ENCODE results near the gene CDH24.
"Not testable (repeated sequence)": the region's sequence is repeated elsewhere in the genome, so short reads cannot be mapped to it uniquely, and the experiment has no call there.

CDH24 gene

DNA sequence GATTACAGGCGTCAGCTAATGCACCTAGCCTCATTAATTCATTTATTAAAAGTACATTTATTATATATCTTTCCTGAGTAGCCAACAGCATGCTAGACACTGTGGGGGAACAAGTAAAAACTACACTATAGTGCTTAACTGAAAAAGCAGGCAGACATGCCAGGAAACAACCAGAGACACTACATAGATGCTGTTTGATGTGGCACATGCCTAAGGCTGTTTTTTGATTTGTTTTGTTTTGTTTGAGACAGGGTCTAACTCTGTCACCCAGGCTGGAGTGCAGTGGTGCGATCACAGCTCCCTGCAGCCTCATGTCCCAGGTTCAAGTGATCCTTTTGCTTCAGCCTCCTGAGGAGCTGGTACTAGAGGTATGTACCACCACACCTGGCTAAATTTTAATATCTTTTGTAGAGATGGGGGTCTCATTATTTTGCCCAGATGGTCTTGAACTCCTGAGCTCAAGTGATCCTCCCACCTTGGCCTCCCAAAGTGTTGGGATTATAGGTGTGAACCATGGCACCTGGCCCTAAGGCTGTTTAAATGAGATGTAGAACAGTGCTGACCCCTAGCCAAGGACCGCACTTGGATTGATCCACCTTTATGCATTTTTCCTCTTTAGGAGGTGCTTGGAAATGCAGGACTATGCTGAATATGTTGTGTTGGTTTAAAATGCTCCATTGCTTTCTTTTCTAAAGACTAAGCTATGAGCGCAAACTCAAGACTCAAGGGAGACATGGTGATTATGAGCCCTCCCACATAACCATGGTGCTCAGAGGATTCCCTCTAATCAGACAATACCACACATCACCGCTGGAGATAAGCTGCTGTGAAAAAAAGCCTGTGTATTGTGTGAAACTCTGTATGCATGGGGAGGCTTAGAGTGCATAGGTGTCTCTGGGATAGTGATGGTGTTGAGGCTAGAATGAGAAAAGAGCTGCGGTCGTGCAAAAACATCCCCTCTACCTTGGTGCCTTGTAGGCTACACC, 36.9 kb downstream of the CDH24 start:
- Histone ChIP-seq H3K4me3 (ENCODE audit: low read depth, low read length) (no peak overlapping the region), H3K4me1 (ENCODE audit: control insufficient read depth, insufficient read depth, low read length) (peaks cover 11% of the 10 kb centered on the region), H3K9me3 (ENCODE audit: control insufficient read depth, insufficient read depth, low read length) (no peaks in the 10 kb centered on the region), H3K9ac (ENCODE audit: low read depth, low read length) (no peak overlapping the region), H3K27me3 (ENCODE audit: control insufficient read depth, insufficient read depth, low read length) (no peaks in the 10 kb centered on the region), H3K36me3 (ENCODE audit: control insufficient read depth, insufficient read depth, low read length) (peaks cover 1% of the 10 kb centered on the region)

DNA sequence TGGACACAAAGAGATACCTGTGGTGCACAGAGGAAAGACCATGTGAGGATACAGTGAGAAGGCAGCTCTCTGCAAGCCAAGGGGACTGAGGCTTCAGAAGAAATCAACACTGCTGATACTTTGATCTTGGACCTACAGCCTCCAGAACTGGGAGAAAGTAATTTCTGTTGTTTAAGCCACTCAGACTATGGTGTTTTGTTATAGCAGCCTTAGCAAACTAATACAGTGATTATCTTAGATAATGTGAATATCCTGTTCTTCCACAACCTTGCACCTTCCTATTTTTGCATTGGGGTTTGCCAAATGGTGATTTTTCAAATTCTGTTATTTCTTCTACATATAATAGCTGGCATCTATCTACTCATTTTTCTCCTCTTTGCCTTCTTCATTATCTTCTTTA, 39.2 kb downstream of the CDH24 start:
- Histone ChIP-seq H3K9me3 (ENCODE audit: control insufficient read depth, insufficient read depth, low read length) (no peaks in the 10 kb centered on the region), H3K4me1 (ENCODE audit: control insufficient read depth, insufficient read depth, low read length) (peaks cover 4% of the 10 kb centered on the region), H3K27me3 (ENCODE audit: control insufficient read depth, insufficient read depth, low read length) (no peaks in the 10 kb centered on the region), H3K9ac (ENCODE audit: low read depth, low read length) (no peak overlapping the region), H3K36me3 (ENCODE audit: control insufficient read depth, insufficient read depth, low read length) (no peaks in the 10 kb centered on the region), H3K4me3 (ENCODE audit: low read depth, low read length) (no peak overlapping the region)

DNA sequence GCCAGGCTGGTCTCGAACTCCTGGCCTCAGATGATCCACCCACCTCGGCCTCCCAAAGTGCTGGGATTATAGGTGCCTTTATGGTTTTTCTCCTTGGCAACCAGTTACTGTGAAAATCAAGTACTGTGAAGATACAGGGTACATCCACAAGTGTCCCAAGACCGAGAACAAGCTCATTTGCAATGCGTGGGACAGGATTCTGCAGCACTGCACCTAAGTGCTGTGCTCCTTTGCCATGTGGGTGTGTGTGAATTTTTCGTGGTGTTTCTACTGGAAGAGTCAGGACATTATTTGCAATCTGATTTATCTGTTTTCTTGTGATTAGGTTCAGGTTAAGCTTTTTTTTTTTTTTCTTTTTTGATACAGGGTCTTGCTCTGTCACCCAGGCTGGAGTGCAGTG, 40.2 kb downstream of the CDH24 start:
- no peak overlapping the region for H3K4me3 ChIP-seq (ENCODE audit: low read depth, low read length)
- H3K9ac ChIP-seq (ENCODE audit: low read depth, low read length): no peak overlapping the region
- H3K36me3 ChIP-seq (ENCODE audit: control insufficient read depth, insufficient read depth, low read length): no peaks in the 10 kb centered on the region
- no peaks in the 10 kb centered on the region for H3K27me3 ChIP-seq (ENCODE audit: control insufficient read depth, insufficient read depth, low read length)
- peaks cover 3% of the 10 kb centered on the region for H3K4me1 ChIP-seq (ENCODE audit: control insufficient read depth, insufficient read depth, low read length)
- no peaks in the 10 kb centered on the region for H3K9me3 ChIP-seq (ENCODE audit: control insufficient read depth, insufficient read depth, low read length)

DNA sequence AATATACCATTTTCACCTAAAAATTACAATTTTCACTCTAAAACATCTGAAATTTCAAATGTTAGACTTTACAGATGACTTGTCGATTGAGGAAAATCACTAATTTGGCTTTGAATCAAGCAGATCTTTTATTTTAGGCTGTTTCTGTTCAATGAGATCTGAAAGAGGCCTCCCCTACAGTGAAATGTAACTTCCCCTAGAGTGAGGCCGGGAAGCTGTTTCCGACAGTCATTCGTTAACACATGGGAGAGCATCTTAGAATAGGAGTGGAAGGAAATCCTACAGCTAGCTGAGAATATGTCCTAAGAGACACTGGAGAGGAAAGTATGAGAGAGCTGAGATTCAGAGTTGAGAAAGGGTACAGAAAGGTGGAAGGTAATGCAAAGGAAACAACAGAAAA, 41.7 kb downstream of the CDH24 start:
- Histone ChIP-seq H3K36me3 (ENCODE audit: control insufficient read depth, insufficient read depth, low read length) (no peaks in the 10 kb centered on the region), H3K4me3 (ENCODE audit: low read depth, low read length) (no peak overlapping the region), H3K9me3 (ENCODE audit: control insufficient read depth, insufficient read depth, low read length) (no peaks in the 10 kb centered on the region), H3K4me1 (ENCODE audit: control insufficient read depth, insufficient read depth, low read length) (no peaks in the 10 kb centered on the region), H3K9ac (ENCODE audit: low read depth, low read length) (no peak overlapping the region), H3K27me3 (ENCODE audit: control insufficient read depth, insufficient read depth, low read length) (no peaks in the 10 kb centered on the region)

DNA sequence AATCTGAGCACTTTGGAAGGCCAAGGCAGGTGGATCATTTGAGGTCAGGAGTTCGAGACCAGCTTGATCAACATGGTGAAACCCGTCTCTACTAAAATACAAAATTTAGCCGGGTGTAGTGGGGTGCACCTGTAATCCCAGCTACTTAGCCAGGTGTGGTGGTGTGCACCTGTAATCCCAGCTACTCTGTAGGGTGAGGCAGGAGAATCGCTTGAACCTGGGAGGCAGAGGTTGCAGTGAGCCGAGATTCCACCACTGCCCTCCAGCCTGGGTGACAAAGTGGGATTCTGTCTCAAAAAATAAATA, 43.6 kb downstream of the CDH24 start:
- not testable (repeated sequence) for H3K4me3 ChIP-seq (ENCODE audit: low read depth, low read length); H3K27me3 ChIP-seq (ENCODE audit: control insufficient read depth, insufficient read depth, low read length); H3K9me3 ChIP-seq (ENCODE audit: control insufficient read depth, insufficient read depth, low read length); H3K36me3 ChIP-seq (ENCODE audit: control insufficient read depth, insufficient read depth, low read length); H3K4me1 ChIP-seq (ENCODE audit: control insufficient read depth, insufficient read depth, low read length); H3K9ac ChIP-seq (ENCODE audit: low read depth, low read length)

DNA sequence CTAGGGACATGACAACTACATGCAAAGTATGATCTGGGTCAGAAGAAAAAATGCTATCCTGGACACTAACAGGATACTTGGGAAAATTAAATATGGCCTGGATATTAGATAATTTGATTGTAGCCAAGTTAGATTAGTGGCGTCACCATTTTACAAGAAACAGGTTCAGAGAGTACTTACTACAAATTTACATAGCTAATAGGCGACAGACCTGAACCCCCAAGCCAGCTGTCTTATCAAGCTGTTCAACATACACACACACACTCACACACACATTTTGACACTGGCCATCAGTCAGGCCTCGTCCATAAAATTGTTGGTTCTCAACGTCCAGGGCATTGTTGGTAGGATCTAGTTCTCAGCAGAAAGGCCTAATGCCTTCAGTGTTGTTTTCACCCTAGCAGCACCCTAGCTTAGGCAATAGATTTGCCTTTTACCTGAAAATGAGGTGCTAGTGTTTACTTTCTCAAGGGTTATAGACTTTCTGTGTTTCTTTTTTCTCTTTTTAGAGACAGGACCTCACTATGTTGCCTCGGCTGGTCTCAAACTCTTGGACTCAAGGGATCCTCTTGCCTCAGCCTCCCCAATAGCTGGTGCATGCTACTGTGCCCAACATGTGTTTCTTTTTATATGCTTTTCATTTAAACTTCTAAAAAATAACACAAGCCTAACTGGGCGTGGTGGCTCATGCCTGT, 44.1 kb downstream of the CDH24 start:
- no peaks in the 10 kb centered on the region for H3K27me3 ChIP-seq (ENCODE audit: control insufficient read depth, insufficient read depth, low read length)
- no peaks in the 10 kb centered on the region for H3K9me3 ChIP-seq (ENCODE audit: control insufficient read depth, insufficient read depth, low read length)
- H3K4me1 ChIP-seq (ENCODE audit: control insufficient read depth, insufficient read depth, low read length): peaks cover 3% of the 10 kb centered on the region
- no peak overlapping the region for H3K9ac ChIP-seq (ENCODE audit: low read depth, low read length)
- H3K4me3 ChIP-seq (ENCODE audit: low read depth, low read length): no peak overlapping the region
- H3K36me3 ChIP-seq (ENCODE audit: control insufficient read depth, insufficient read depth, low read length): no peaks in the 10 kb centered on the region

DNA sequence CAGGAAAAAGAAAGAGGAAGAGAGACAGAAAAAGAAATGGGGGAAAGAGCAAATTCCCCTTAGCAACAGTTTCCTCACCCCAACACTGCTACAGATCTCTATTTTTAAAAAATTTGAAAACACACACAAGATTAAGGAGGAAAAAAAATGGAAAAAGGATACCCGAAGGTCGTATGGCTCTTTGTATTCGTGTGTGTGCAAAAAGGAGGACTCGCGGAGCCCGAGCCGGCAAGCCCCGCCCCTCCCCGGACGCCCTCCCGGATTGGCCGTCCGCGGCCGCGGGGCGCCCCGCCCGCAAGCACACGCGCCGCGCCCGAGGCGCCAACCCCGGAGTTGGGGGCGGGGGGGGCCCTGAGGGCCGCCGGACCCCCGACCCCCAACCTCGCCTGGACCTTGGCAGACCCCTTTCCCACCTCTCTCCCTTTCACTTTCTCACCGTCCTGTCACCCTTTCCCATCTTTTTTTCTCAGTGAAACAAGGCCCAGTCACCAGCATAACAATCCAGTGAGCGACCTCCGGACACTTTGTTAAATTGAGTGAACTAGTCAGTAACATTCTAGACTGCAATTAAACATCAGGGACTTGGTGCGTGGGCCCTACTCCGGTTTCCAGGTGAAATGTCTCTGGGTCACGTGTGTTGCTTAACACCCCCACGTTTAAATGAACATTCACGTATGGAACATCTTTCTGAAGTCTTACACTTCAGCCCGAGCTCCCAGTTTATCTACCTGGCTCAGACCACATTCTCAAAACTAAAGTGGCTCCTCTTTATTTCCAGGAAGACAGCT, 47.2 kb downstream of the CDH24 start, which contains the start of gene C14orf93:
TSS of gene C14orf93 (minus strand) at position 205 of the 788 bp plus-strand sequence. CDS start 11,120 bp downstream, outside the sequence.
- no peaks in the 10 kb centered on the region for H3K27me3 ChIP-seq (ENCODE audit: control insufficient read depth, insufficient read depth, low read length)
- H3K4me1 ChIP-seq (ENCODE audit: control insufficient read depth, insufficient read depth, low read length): peaks cover 5% of the 10 kb centered on the region
- H3K4me3 ChIP-seq (ENCODE audit: low read depth, low read length): peak within 1 kb of the TSS; percentile 61
- H3K9me3 ChIP-seq (ENCODE audit: control insufficient read depth, insufficient read depth, low read length): no peaks in the 10 kb centered on the region
- H3K36me3 ChIP-seq (ENCODE audit: control insufficient read depth, insufficient read depth, low read length): no peaks in the 10 kb centered on the region
- H3K9ac ChIP-seq (ENCODE audit: low read depth, low read length): peak within 1 kb of the TSS; percentile 49

DNA sequence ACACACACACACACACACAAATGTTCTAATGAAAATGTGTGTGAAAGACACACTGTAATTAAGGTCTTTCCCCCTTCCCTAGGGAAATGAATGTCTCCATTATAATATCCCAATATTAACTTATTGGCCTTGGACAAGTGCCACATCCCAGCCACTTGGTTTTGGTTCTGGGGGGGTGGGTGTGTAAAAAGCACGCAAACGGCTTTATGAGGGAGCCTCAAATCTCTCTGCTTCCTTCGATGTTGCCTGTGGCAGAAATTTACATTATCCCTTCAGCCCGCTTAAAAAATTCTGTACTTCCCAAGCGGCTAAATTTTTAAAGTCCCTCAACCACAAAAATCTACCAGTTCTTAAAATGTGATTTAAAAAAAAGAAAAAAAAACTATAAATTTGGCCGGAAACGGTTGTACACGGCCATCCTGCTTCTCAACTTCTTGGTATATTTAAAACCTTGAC, 47.8 kb downstream of the CDH24 start:
- no peak overlapping the region for H3K9ac ChIP-seq (ENCODE audit: low read depth, low read length)
- H3K27me3 ChIP-seq (ENCODE audit: control insufficient read depth, insufficient read depth, low read length): no peaks in the 10 kb centered on the region
- H3K36me3 ChIP-seq (ENCODE audit: control insufficient read depth, insufficient read depth, low read length): no peaks in the 10 kb centered on the region
- no peaks in the 10 kb centered on the region for H3K9me3 ChIP-seq (ENCODE audit: control insufficient read depth, insufficient read depth, low read length)
- peak overlapping the region; percentile 53 for H3K4me3 ChIP-seq (ENCODE audit: low read depth, low read length)
- peaks cover 5% of the 10 kb centered on the region for H3K4me1 ChIP-seq (ENCODE audit: control insufficient read depth, insufficient read depth, low read length)

DNA sequence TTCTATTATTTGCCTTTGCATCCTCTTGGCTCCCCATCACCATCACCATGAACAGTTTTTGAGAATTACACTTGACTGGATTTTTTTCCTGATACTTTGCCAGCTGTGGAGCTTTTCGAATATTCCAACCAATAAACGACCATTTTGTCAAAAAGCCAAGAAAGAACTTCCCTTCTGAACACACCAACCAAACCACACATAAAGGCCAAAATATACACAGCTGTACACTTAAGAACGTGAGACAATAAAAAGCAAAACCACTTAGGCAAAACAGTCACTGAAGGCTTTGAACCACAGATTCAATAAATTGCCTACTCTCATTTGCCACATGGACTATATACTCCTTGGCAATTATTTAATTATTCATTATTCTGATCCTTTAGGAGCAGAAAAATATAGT, 48.5 kb downstream of the CDH24 start:
- H3K27me3 ChIP-seq (ENCODE audit: control insufficient read depth, insufficient read depth, low read length): no peaks in the 10 kb centered on the region
- no peak overlapping the region for H3K4me3 ChIP-seq (ENCODE audit: low read depth, low read length)
- H3K9me3 ChIP-seq (ENCODE audit: control insufficient read depth, insufficient read depth, low read length): no peaks in the 10 kb centered on the region
- H3K36me3 ChIP-seq (ENCODE audit: control insufficient read depth, insufficient read depth, low read length): no peaks in the 10 kb centered on the region
- peaks cover 5% of the 10 kb centered on the region for H3K4me1 ChIP-seq (ENCODE audit: control insufficient read depth, insufficient read depth, low read length)
- no peak overlapping the region for H3K9ac ChIP-seq (ENCODE audit: low read depth, low read length)

DNA sequence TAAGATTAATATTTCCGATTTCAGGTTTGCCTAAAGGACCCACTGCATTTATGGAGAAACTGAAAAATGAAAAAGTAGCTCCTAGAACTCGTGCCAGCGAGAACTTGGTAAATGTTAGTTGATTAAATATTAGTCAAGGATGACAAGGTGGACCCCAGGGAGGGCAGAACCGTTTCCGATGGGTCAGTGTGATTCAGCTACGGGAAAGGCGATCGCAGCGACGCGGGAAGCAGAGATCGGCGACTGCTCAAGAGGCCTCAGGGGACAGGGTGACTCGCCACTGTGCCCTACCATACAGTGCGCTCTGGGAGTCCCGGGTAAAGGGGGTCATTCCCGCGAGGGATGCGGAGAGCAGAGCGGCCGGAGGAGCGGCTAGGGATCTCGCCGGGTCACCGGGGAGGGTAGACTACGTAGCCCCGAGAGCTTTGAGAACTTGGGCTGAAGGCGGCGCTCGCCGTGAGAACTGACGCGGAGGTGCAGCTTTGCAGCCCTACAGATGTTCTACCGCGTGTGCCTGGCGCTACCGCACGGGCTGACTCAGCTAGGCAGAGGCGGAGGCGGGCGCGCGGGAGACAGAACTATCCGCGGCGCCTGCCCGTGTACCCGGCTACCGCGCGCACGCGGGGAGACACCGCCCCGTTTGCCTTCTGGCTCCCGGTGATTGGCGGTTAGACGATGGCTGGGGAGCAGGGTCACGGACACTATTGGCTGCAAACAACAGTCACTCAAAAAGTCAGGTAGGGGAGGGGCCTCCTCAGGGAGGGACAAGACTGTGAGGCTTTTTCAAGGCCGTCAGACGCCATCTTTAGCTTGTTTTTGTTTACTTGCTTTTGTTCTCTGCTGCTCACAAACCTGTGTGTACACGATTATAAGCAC, 50.5 kb downstream of the CDH24 start:
- Histone ChIP-seq H3K9me3 (ENCODE audit: control insufficient read depth, insufficient read depth, low read length) (no peaks in the 10 kb centered on the region), H3K27me3 (ENCODE audit: control insufficient read depth, insufficient read depth, low read length) (no peaks in the 10 kb centered on the region), H3K4me3 (ENCODE audit: low read depth, low read length) (peak overlapping the region; percentile 81), H3K4me1 (ENCODE audit: control insufficient read depth, insufficient read depth, low read length) (peaks cover 5% of the 10 kb centered on the region), H3K9ac (ENCODE audit: low read depth, low read length) (peak overlapping the region; percentile 99), H3K36me3 (ENCODE audit: control insufficient read depth, insufficient read depth, low read length) (no peaks in the 10 kb centered on the region)

DNA sequence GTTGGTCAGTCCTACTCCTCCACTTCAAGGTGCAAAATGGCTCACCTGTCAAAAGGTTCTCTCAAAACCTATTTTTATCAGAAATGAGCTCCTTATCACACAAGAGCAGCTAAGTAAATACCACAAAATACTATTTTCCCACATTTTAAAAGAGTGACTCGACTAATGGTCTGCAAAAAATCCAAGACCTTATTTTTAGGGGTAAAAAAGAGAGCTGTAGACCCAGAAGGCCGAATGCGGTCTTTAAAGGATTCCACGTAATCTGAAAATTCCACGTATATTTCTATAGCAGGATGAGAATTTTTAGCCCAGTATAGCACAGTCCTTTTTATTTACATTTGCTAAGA, 51.2 kb downstream of the CDH24 start:
- H3K9me3 ChIP-seq (ENCODE audit: control insufficient read depth, insufficient read depth, low read length): no peaks in the 10 kb centered on the region
- no peaks in the 10 kb centered on the region for H3K36me3 ChIP-seq (ENCODE audit: control insufficient read depth, insufficient read depth, low read length)
- peak overlapping the region; percentile 99 for H3K9ac ChIP-seq (ENCODE audit: low read depth, low read length)
- H3K4me3 ChIP-seq (ENCODE audit: low read depth, low read length): peak overlapping the region; percentile 81
- peaks cover 5% of the 10 kb centered on the region for H3K4me1 ChIP-seq (ENCODE audit: control insufficient read depth, insufficient read depth, low read length)
- no peaks in the 10 kb centered on the region for H3K27me3 ChIP-seq (ENCODE audit: control insufficient read depth, insufficient read depth, low read length)

Data from iPS-15b (cell line).